Gastrocnemius medialis (tissue), 4 donors: ENCODE data around the gene C17orf114.

Source experiments
- ATAC-seq, 2 donors: fragments of 150-250 bp; one replicate each; pipeline ENCODE4 v1.9.1; 2016
- DNase-seq, 2 donors: peaks; one replicate each; pipeline ENCODE4 v3.0.0-alpha.2; 2019
- H3K27ac ChIP-seq, 4 donors: fragments of 200-600 bp; sonication (generic); 1 replicate in 1 of 4; 2 replicates in 3 of 4; pipeline ENCODE4 v1.5.1; 2016 to 2018; ENCODE audit warnings: mild to moderate bottlenecking in 2 of 4, moderate library complexity in 1 of 4
- H3K27me3 ChIP-seq, 3 donors: fragments of 200-600 bp; sonication (generic) in 2 of 3; 1 replicate in 1 of 3; 2 replicates in 2 of 3; pipeline versions ENCODE4 v1.5.1 to v1.6.0; 2016 to 2019; ENCODE audit warnings: mild to moderate bottlenecking in 1 of 3, moderate library complexity in 1 of 3
- H3K36me3 ChIP-seq, 2 donors: fragments of 200-600 bp; sonication (generic) in 1 of 2; one replicate each; pipeline ENCODE4 v1.5.1; 2017 to 2018
- H3K4me1 ChIP-seq, 2 donors: fragments of 200-600 bp; sonication (generic) in 1 of 2; one replicate each; pipeline ENCODE4 v1.5.1; 2016 to 2017; ENCODE audit warnings: mild to moderate bottlenecking in 2 of 2
- H3K4me3 ChIP-seq, 4 donors: fragments of 200-600 bp; sonication (generic) in 3 of 4; 1 replicate in 1 of 4; 2 replicates in 3 of 4; pipeline ENCODE4 v1.5.1; 2016 to 2019; ENCODE audit warnings: mild to moderate bottlenecking in 2 of 4
- H3K9me3 ChIP-seq, 3 donors: fragments of 200-600 bp; sonication (generic) in 2 of 3; 1 replicate in 1 of 3; 2 replicates in 2 of 3; pipeline ENCODE4 v1.5.1; 2016 to 2019
- CTCF ChIP-seq, 5 experiments: fragments of 450-650 bp in 3 of 5; fragments of 200-600 bp in 2 of 5; sonication (generic) in 2 of 5; IDR thresholded peaks in 4 of 5; conservative IDR thresholded peaks in 1 of 5; 1 replicate in 4 of 5; 2 replicates in 1 of 5; pipeline ENCODE4 v1.5.1; 2016 to 2019; ENCODE audit warnings: antibody characterized with exemption in 5 of 5, mild to moderate bottlenecking in 3 of 5, moderate library complexity in 3 of 5
- POLR2A ChIP-seq, 2 donors: fragments of 450-650 bp; IDR thresholded peaks; one replicate each; pipeline ENCODE4 v1.6.1; 2017; ENCODE audit warnings: antibody characterized with exemption in 2 of 2, mild to moderate bottlenecking in 2 of 2, moderate library complexity in 2 of 2
- in situ Hi-C, 4 donors: fragments of 200-750 bp; cut with MboI; loops; one replicate each; pipeline versions ENCODE4 v1.15.0 to v1.8.0; 2017; ENCODE audit warnings: low sequenced_read_pairs in 4 of 4
- intact Hi-C: fragments of 100-400 bp; cut with DNase I; formaldehyde crosslinking; loops from one replicate; pipeline ENCODE4 v1.15.1; 2023; ENCODE audit warnings: low total_unique reads

The C17orf114 gene

GRCh38 chr17:4806456-4806776, 4.3 kb upstream of the C17orf114 start:
- Histone ChIP-seq H3K27ac (peak overlapping the region in 3 of 4 donors; percentile 73 to 81 (median 80)), H3K9me3 (no peaks in the 10 kb centered on the region), H3K36me3 (no peaks in the 10 kb centered on the region), H3K4me1 (peaks cover 9 to 23% of the 10 kb centered on the region in 2 donors), H3K4me3 (peak overlapping the region; percentile 76 to 97 (median 81)), H3K27me3 (no peaks in the 10 kb centered on the region)
- TF ChIP-seq POLR2A (IDR thresholded peaks at IDR 0.05), result no peak
- no peak for DNase-seq
- intact Hi-C loops, result loop anchor here (5.0 kb wide), 1 partner anchor 94 kb away; the partner anchor contains the start of gene ARRB2
- ATAC-seq, result no peak
- in situ Hi-C loops, result no loop called here

- Histone ChIP-seq H3K4me1 (peaks cover 6 to 10% of the 10 kb centered on the region in 2 donors), H3K9me3 (no peaks in the 10 kb centered on the region), H3K36me3 (peaks cover 0 to 25% of the 10 kb centered on the region in 2 donors), H3K27ac (no peak overlapping the region), H3K4me3 (no peak overlapping the region), H3K27me3 (no peaks in the 10 kb centered on the region)
- no peak for ATAC-seq
- no peak for DNase-seq
- intact Hi-C loops (no loop called here), in situ Hi-C loops (no loop called here)
- TF ChIP-seq CTCF (IDR thresholded peaks at IDR 0.05 in 4 of 5, conservative IDR thresholded peaks at IDR 0.05 in 1 of 5) (no peak), POLR2A (IDR thresholded peaks at IDR 0.05) (no peak)
Measured at GRCh38 chr17:4800462-4801196, 1.5 kb downstream of the C17orf114 start.

DNA sequence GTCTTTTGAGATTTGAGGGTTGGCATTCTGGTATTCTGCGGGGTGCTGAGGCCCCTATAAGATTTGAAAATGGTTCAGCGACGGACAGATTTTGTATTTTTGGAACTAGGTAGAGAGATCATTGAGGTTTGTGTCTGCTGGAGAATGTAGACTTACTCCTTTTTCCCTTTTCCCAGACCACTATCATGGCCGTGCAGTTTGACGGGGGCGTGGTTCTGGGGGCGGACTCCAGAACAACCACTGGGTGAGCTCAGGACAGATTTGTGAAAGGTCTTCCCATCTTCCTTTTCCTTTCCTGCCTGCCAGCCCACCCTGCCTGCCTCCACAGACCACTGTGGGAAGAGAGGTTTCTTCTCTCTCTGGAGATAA, 5.6 kb downstream of the C17orf114 start:
- DNase-seq, result no peak
- H3K9me3 ChIP-seq, result no peaks in the 10 kb centered on the region

GRCh38 chr17:4795168-4795567, 7.0 kb downstream of the C17orf114 start:
- no peak for TF ChIP-seq POLR2A (IDR thresholded peaks at IDR 0.05)
- TF ChIP-seq CTCF (IDR thresholded peaks at IDR 0.05 in 4 of 5, conservative IDR thresholded peaks at IDR 0.05 in 1 of 5), result no peak
- Histone ChIP-seq H3K4me1 (peaks cover 10 to 15% of the 10 kb centered on the region in 2 donors), H3K4me3 (peak overlapping the region in 2 of 4 donors; percentile 88 to 96), H3K27me3 (no peaks in the 10 kb centered on the region), H3K27ac (peak overlapping the region in 3 of 4 donors; percentile 86 to 95 (median 93)), H3K9me3 (no peaks in the 10 kb centered on the region), H3K36me3 (peaks cover 0 to 25% of the 10 kb centered on the region in 2 donors)
- in situ Hi-C loops (loop anchor here in 2 of 4 donors (25.0 kb wide), 1 partner anchor 92 kb away; the partner anchor contains the start of gene C17orf107 (in 2 of the 2)), intact Hi-C loops (loop anchor here (10.0 kb wide), 1 partner anchor 220 kb away; no protein-coding TSS in a partner anchor)
- ATAC-seq (no peak), DNase-seq (no peak)

More for the DNA sequence above, 5.6 kb downstream of the C17orf114 start:
- TF ChIP-seq POLR2A (IDR thresholded peaks at IDR 0.05), result no peak
- TF ChIP-seq CTCF (IDR thresholded peaks at IDR 0.05 in 4 of 5, conservative IDR thresholded peaks at IDR 0.05 in 1 of 5), result no peak
- in situ Hi-C loops, result loop anchor here in 2 of 4 donors (25.0 kb wide), 1 partner anchor 91 kb away; the partner anchor contains the start of gene C17orf107 (in 2 of the 2)
- peak overlapping the region; percentile 68 to 96 (median 80) for H3K4me3 ChIP-seq
- H3K36me3 ChIP-seq, result peaks cover 0 to 25% of the 10 kb centered on the region in 2 donors
- no peaks in the 10 kb centered on the region for H3K27me3 ChIP-seq
- ATAC-seq, result peak; percentile 26 to 29
- intact Hi-C loops, result loop anchor here (2.0 to 10.0 kb wide), 2 partner anchors 200 to 222 kb away; partner anchors contain the start of genes INCA1 and KIF1C
- peaks cover 6 to 11% of the 10 kb centered on the region in 2 donors for H3K4me1 ChIP-seq
- H3K27ac ChIP-seq, result peak overlapping the region; percentile 86 to 95 (median 90)

DNA sequence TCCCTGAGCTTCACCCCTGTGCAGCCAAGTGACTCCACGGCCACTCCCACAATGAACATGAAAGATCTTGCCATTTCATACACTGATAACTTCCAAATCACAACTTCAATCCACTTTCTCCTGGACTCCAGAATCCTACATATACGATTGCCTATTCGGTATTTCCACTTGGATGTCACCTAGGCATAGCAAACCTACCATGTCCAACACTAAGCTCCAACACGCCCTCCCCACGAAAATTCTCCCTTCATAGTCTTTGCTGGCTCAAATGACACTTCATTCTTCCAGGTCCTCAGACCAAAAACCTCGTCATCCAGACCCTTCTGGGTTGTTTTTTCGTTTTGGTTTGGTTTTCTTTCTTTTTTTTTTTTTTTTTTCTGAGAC, 11.4 kb downstream of the C17orf114 start:
- peaks cover 2 to 14% (median 7%) of the 10 kb centered on the region in 3 donors for H3K27me3 ChIP-seq
- intact Hi-C loops, result loop anchor here (1.0 to 10.0 kb wide), 4 partner anchors 17 to 216 kb away; partner anchors contain the start of genes MED11, MINK1 and PLD2

More for the DNA sequence above, 11.4 kb downstream of the C17orf114 start:
- DNase-seq (no peak), ATAC-seq (no peak)
- no peaks in the 10 kb centered on the region for H3K36me3 ChIP-seq
- in situ Hi-C loops, result loop anchor here in 2 of 4 donors (25.0 kb wide), 1 partner anchor 97 kb away; the partner anchor contains the start of gene C17orf107 (in 2 of the 2)
- peak overlapping the region; percentile 91 to 97 (median 95) for H3K27ac ChIP-seq
- peak overlapping the region; percentile 63 to 81 (median 68) for H3K4me3 ChIP-seq
- TF ChIP-seq POLR2A (IDR thresholded peaks at IDR 0.05), result no peak
- no peaks in the 10 kb centered on the region for H3K9me3 ChIP-seq
- peaks cover 32 to 41% of the 10 kb centered on the region in 2 donors for H3K4me1 ChIP-seq
